HG03039 (cell line): ENCODE measurements around the gene GCH1.
"Not testable (repeated sequence)": the region's sequence is repeated elsewhere in the genome, so short reads cannot be mapped to it uniquely, and the experiment has no call there.

ENCODE experiments used
- ATAC-seq: cut with Tn5 transposase; IDR thresholded peaks from one replicate; pipeline ENCODE4 v1.9.1; 2021; ENCODE audit warnings: mild to moderate bottlenecking, moderate library complexity; ENCODE audit not compliant: unreplicated experiment

The GCH1 gene

GRCh38 chr14:54902521-54903420 is at the start of gene GCH1:
Gene GCH1, minus strand, starts transcription at chr14:54902826. Its CDS starts 163 bp downstream, at chr14:54902663.
- ATAC-seq: peak; percentile 81

- no peak for ATAC-seq
These were observed 44.6 kb upstream of the GCH1 start for GRCh38 chr14:54947230-54947629.

- ATAC-seq: no peak
These were observed 43.9 kb upstream of the GCH1 start for GRCh38 chr14:54946500-54946899.

GRCh38 chr14:54944737-54945391 is 42.2 kb upstream of the GCH1 start:
- ATAC-seq: no peak

- no peak for ATAC-seq
These were observed 40.3 kb upstream of the GCH1 start for GRCh38 chr14:54942913-54943312.

- ATAC-seq: no peak
These were observed 34.2 kb upstream of the GCH1 start for GRCh38 chr14:54936816-54937215.

- ATAC-seq: no peak
These were observed 33.3 kb upstream of the GCH1 start for GRCh38 chr14:54935958-54936357.

GRCh38 chr14:54935100-54935499 is 32.5 kb upstream of the GCH1 start:
- no peak for ATAC-seq

GRCh38 chr14:54933006-54933405 is 30.4 kb upstream of the GCH1 start:
- no peak for ATAC-seq

- ATAC-seq: no peak
These were observed 29.1 kb upstream of the GCH1 start for GRCh38 chr14:54931598-54932340.

- no peak for ATAC-seq
These were observed 28.5 kb upstream of the GCH1 start for GRCh38 chr14:54931101-54931500.

- ATAC-seq: no peak
These were observed 26.9 kb upstream of the GCH1 start for GRCh38 chr14:54929556-54929955.

- ATAC-seq: no peak
These were observed 25.6 kb upstream of the GCH1 start for GRCh38 chr14:54928216-54928615.

GRCh38 chr14:54927551-54927950 is 24.9 kb upstream of the GCH1 start:
- ATAC-seq: no peak

- ATAC-seq: not testable (repeated sequence)
These were observed 23.9 kb upstream of the GCH1 start for GRCh38 chr14:54926570-54926969.

GRCh38 chr14:54922598-54922997 is 20.0 kb upstream of the GCH1 start:
- ATAC-seq: no peak

GRCh38 chr14:54920052-54920451 is 17.4 kb upstream of the GCH1 start:
- no peak for ATAC-seq

GRCh38 chr14:54919330-54919729 is 16.7 kb upstream of the GCH1 start:
- ATAC-seq: no peak

- no peak for ATAC-seq
These were observed 15.8 kb upstream of the GCH1 start for GRCh38 chr14:54918427-54918826.

GRCh38 chr14:54916101-54916500 is 13.5 kb upstream of the GCH1 start:
- no peak for ATAC-seq

- ATAC-seq: no peak
These were observed 7.4 kb upstream of the GCH1 start for GRCh38 chr14:54909817-54910558.
